ENCODE measurements around the gene OAS2. TPM values are rescaled to one million over a fixed set of nuclear protein-coding genes. Genes with fewer than 3 reads are reported as not detected.

The OAS2 gene
- polyA plus RNA-seq, 1 donor from 2014 or later = not detected

- Histone ChIP-seq H3F3A (ENCODE audit: insufficient read depth, low read length, poor library complexity, severe bottlenecking) (no peaks in the 10 kb centered on the region), H3K9me2 (ENCODE audit: insufficient read depth, low read length) (no peaks in the 10 kb centered on the region), H3K4me3 (ENCODE audit: low read length) (no peak overlapping the region), H3K4me2 (ENCODE audit: low read length) (no peak overlapping the region), H3K79me2 (replicated peaks; ENCODE audit: insufficient read depth, low read length) (no peaks in the 10 kb centered on the region), H4K20me1 (ENCODE audit: insufficient read depth) (no peaks in the 10 kb centered on the region), H3K9me3 (ENCODE audit: low read length) (no peaks in the 10 kb centered on the region), H3K27me3 (ENCODE audit: insufficient read depth, low read depth, low read length) (no peaks in the 10 kb centered on the region), H2AFZ (ENCODE audit: low read depth, low read length) (no peak overlapping the region), H3K36me3 (ENCODE audit: insufficient read depth, low read length) (no peaks in the 10 kb centered on the region), H3K9ac (ENCODE audit: low read length) (no peak overlapping the region), H3K27ac (ENCODE audit: low read length) (no peak overlapping the region)
- no peak for TF ChIP-seq EP300 (conservative IDR thresholded peaks at IDR 0.05; ENCODE audit: poor library complexity, severe bottlenecking)
- TF ChIP-seq TAF1 (IDR thresholded peaks at IDR 0.05; ENCODE audit: low read depth) = no peak
- TF ChIP-seq EZH2 (IDR thresholded peaks at IDR 0.05; ENCODE audit: borderline replicate concordance, insufficient read depth, low read length, poor library complexity, severe bottlenecking) = no peak
- TF ChIP-seq SMC3 (conservative IDR thresholded peaks at IDR 0.05; ENCODE audit: poor library complexity) = no peak
- TF ChIP-seq REST (IDR thresholded peaks at IDR 0.05; ENCODE audit: borderline replicate concordance) = no peak
- no peak for TF ChIP-seq POLR2AphosphoS5 (IDR thresholded peaks at IDR 0.05)
- no peak for TF ChIP-seq RAD21 (conservative IDR thresholded peaks at IDR 0.05)
- no peak for TF ChIP-seq CTCF (IDR thresholded peaks at IDR 0.05; ENCODE audit: poor library complexity, severe bottlenecking)
- no peak for TF ChIP-seq MXI1 (conservative IDR thresholded peaks at IDR 0.05; ENCODE audit: poor library complexity, severe bottlenecking)
Measured at GRCh38 chr12:113022563-113023297, 44.4 kb downstream of the OAS2 start.

- Histone ChIP-seq H3K36me3 (ENCODE audit: insufficient read depth, low read length) (no peaks in the 10 kb centered on the region), H3K9me2 (ENCODE audit: insufficient read depth, low read length) (no peaks in the 10 kb centered on the region), H2AFZ (ENCODE audit: low read depth, low read length) (no peak overlapping the region), H3K27me3 (ENCODE audit: insufficient read depth, low read depth, low read length) (no peaks in the 10 kb centered on the region), H3F3A (ENCODE audit: insufficient read depth, low read length, poor library complexity, severe bottlenecking) (no peaks in the 10 kb centered on the region), H3K79me2 (replicated peaks; ENCODE audit: insufficient read depth, low read length) (no peaks in the 10 kb centered on the region), H3K9me3 (ENCODE audit: low read length) (no peaks in the 10 kb centered on the region), H3K27ac (ENCODE audit: low read length) (no peak overlapping the region), H3K4me2 (ENCODE audit: low read length) (no peak overlapping the region), H4K20me1 (ENCODE audit: insufficient read depth) (no peaks in the 10 kb centered on the region), H3K9ac (ENCODE audit: low read length) (no peak overlapping the region), H3K4me3 (ENCODE audit: low read length) (no peak overlapping the region)
- TF ChIP-seq EZH2 (IDR thresholded peaks at IDR 0.05; ENCODE audit: borderline replicate concordance, insufficient read depth, low read length, poor library complexity, severe bottlenecking) = no peak
- no peak for TF ChIP-seq TAF1 (IDR thresholded peaks at IDR 0.05; ENCODE audit: low read depth)
Measured at GRCh38 chr12:113027726-113028125, 49.4 kb downstream of the OAS2 start.

Measured in neural cell (in vitro differentiated cells).